SK-N-MC (cell line): Measurements from ENCODE around the gene CNNM2.
"Not testable (repeated sequence)": the region's sequence is repeated elsewhere in the genome, so short reads cannot be mapped to it uniquely, and the experiment has no call there.

ENCODE experiments used
- DNase-seq: peaks from one replicate; pipeline ENCODE4 v3.0.0-alpha.2; 2011; ENCODE audit warnings: low read depth, low spot score
- H3K27ac ChIP-seq: fragments of 200-600 bp; sonication (generic); 2 replicates; pipeline ENCODE4 v1.5.1; 2016; ENCODE audit warnings: mixed run types
- H3K36me3 ChIP-seq: fragments of 200-600 bp; sonication (generic); 2 replicates; pipeline ENCODE4 v1.6.1; 2017; ENCODE audit warnings: antibody characterized with exemption, low read length, mixed read lengths; ENCODE audit not compliant: insufficient read depth
- H3K4me3 ChIP-seq: fragments of 200-600 bp; sonication (generic); 2 replicates; pipeline ENCODE4 v1.5.1; 2016
- H3K9ac ChIP-seq: fragments of 200-600 bp; sonication (generic); 2 replicates; pipeline ENCODE4 v1.8.0; 2017; ENCODE audit warnings: mixed run types, mixed read lengths; ENCODE audit not compliant: insufficient read length
- H3K9me3 ChIP-seq: fragments of 200-600 bp; sonication (generic); 2 replicates; pipeline ENCODE4 v1.6.1; 2017; ENCODE audit warnings: low read depth, mild to moderate bottlenecking, antibody characterized with exemption, low read length, moderate library complexity, mixed read lengths
- EZH2 ChIP-seq: fragments of 200-600 bp; sonication (generic); IDR thresholded peaks from one replicate; pipeline ENCODE4 v1.6.1; 2017; ENCODE audit warnings: antibody characterized with exemption
- FOXP2 ChIP-seq: optimal IDR thresholded peaks from 2 replicates; pipeline ENCODE3; 2011; ENCODE audit warnings: mild to moderate bottlenecking, moderate library complexity; ENCODE audit not compliant: insufficient read depth; ENCODE audit errors: extremely low read length, control extremely low read depth
- POLR2AphosphoS5 ChIP-seq: IDR thresholded peaks from 2 replicates; pipeline ENCODE4 v1.6.1; 2012; ENCODE audit warnings: mild to moderate bottlenecking, low read depth, low read length, borderline replicate concordance

Gene CNNM2

DNA sequence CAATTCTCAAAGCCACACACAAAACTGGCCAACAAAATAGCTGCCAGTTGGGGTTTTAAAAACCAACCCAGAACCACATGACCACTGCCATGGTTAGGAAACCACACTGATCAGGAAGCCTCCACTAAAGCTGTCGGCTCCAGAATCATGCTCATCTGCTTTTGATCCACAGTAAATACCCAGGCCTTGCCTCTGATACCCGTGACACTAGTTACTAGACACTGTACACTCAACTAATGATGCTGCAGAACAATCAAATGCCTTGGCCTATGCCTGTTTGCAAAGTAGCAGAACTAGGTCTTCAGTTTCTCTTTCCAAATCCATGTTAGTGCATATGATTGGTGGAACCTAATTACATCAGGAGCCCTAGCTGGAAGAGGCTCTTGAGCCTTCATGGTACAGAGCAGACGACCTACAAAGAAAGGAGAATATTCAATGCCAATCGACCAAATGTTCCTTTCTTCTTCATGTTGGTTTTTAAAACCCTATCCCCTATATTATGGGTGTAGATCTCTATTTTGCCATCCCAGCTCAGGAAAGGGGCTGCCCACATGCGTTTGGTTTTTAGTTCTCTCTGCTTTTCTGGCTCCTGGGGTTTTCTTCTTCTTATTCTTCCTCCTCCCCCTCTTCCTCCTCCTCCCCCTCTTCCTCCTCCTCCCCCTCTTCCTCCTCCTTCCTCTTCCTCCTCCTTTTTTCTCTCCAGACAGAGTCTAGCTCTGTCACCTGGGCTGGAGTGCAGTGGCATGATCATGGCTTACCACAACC, 76.6 kb downstream of the CNNM2 start:
- Histone ChIP-seq H3K9ac (no peak overlapping the region), H3K27ac (no peak overlapping the region), H3K9me3 (no peaks in the 10 kb centered on the region), H3K4me3 (no peak overlapping the region), H3K36me3 (no peaks in the 10 kb centered on the region)
- no peak for TF ChIP-seq POLR2AphosphoS5
- no peak for TF ChIP-seq FOXP2
- TF ChIP-seq EZH2: no peak
- DNase-seq: no peak

DNA sequence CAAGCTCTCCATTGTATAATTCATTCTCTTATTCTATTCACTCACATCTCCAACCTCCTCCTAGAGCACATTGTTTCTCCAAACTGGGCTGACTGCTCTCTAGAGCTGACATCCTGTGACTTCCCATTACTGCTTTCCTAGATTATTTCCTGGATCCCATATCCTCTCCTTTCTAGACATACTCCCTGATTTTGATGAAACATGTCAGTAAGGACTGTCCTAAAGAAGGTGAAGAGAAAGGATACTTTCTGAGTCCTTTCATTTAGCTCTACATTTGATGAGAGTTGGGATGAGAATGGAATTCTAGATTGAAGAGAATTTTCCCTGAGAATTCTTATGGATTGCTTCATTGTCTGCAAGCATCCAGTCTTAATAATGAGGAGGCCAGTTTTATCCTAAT, 78.8 kb downstream of the CNNM2 start:
- H3K9ac ChIP-seq: no peak overlapping the region
- TF ChIP-seq POLR2AphosphoS5 (no peak), FOXP2 (no peak), EZH2 (no peak)
- DNase-seq: no peak
- H3K4me3 ChIP-seq: no peak overlapping the region
- no peaks in the 10 kb centered on the region for H3K36me3 ChIP-seq
- H3K27ac ChIP-seq: no peak overlapping the region
- H3K9me3 ChIP-seq: no peaks in the 10 kb centered on the region

DNA sequence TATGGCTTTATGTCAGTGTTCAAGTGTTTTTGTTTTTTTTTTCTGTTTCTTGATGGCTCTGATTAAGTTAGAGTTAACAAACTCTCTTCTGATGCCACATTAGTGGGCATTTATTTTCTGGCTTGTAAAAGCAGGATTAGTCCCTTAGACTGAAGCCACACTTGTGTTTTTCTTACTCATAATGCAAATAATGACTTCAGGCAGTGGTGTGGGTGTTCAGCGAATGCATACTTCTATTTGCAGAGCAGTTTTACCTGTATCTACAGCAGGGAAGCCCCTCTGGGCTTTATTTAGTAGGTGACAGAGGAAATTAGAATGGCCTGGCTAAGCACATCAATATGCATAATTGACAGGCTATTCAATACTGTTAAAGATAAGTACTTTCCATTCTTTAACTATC, 79.9 kb downstream of the CNNM2 start:
- no peak for DNase-seq
- no peaks in the 10 kb centered on the region for H3K9me3 ChIP-seq
- H3K27ac ChIP-seq: no peak overlapping the region
- no peak overlapping the region for H3K4me3 ChIP-seq
- TF ChIP-seq FOXP2 (no peak), EZH2 (no peak), POLR2AphosphoS5 (no peak)
- H3K9ac ChIP-seq: no peak overlapping the region
- H3K36me3 ChIP-seq: no peaks in the 10 kb centered on the region

DNA sequence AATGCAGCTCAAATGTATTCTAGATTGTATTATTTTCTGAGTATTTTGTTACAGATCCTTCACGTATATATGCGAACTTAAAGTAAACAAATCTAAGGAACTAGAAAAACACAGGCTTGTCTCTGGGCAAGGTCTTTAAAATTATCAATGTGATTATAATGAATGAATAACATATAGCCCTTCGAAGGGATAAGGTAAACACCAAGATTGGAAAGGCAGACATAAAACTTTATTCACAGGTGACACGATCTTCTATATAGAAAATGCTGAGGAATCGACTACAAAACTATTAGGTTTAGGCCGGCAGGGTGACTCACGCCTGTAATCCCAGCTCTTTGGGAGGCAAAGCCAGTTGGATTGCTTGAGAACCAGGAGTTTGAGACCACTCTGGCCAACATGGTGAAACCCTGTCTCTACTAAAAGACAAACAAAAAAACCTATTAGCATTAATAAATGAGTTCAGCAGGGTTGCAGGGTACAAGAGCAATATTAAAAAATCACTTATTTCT, 80.4 kb downstream of the CNNM2 start:
- DNase-seq: no peak
- H3K27ac ChIP-seq: no peak overlapping the region

DNA sequence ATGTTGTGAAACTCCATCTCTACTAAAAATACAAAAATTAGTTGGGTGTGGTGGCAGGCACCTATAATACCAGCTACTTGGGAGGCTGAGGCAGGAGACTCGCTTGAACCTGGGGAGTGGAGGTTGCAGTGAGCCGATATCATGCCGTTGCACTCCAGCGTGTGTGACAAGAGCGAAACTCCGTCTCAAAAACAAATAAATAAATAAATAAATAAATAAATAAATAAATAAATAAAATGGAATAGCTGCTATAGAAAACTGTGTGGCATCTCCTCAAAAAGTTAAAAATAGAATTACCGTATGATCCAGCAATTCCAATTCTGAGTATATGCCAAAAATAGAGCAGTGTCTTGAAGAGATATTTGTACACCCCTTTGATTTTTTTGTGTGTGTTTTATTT, 82.0 kb downstream of the CNNM2 start:
- H3K27ac ChIP-seq, H3K9ac ChIP-seq, DNase-seq, H3K9me3 ChIP-seq, H3K36me3 ChIP-seq, H3K4me3 ChIP-seq: not testable (repeated sequence)

More for the DNA sequence above, 80.4 kb downstream of the CNNM2 start:
- Histone ChIP-seq H3K9ac (no peak overlapping the region), H3K4me3 (no peak overlapping the region), H3K9me3 (no peaks in the 10 kb centered on the region), H3K36me3 (no peaks in the 10 kb centered on the region)
- TF ChIP-seq EZH2 (no peak), FOXP2 (no peak), POLR2AphosphoS5 (no peak)

DNA sequence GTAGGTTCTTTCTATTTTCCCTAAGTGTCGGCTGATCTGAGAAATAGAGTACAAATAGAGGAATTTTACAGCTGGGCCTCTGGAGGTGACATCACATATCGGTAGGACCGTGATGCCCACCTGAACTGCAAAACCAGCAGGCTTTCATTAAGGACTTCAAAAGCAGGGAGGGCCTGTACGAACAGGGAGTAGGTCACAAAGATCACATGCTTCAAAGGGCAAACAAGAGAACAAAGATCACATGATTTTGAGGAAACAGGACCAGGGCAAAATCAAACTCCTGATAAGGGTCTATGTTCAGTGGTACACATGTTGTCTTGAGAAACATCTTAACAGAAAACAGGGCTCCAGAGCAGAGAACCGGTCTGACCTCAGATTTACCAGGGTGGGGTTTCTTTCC, 88.9 kb downstream of the CNNM2 start:
- TF ChIP-seq EZH2: no peak
- no peak for TF ChIP-seq FOXP2
- TF ChIP-seq POLR2AphosphoS5: no peak
- Histone ChIP-seq H3K27ac (no peak overlapping the region), H3K4me3 (no peak overlapping the region), H3K9ac (no peak overlapping the region), H3K36me3 (no peaks in the 10 kb centered on the region), H3K9me3 (no peaks in the 10 kb centered on the region)
- no peak for DNase-seq

DNA sequence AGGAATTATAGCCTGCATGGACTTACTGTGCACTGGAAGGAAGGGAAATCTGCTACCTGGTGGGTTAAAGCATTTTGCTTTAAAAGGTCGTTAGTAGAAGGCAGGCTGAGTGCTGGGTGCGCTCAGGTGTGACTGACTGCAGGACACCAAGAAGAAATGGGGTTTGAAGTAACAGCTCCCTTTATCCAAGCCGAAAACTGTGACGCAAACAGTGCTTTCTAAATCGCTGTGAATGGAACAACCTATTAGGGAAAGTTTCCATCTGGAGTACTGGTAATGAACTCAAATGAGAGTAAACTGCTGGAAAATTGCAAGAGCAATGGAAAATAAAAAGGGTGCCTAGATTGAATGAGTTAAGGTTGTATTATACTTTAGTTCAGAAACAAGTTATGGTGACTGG, 95.3 kb downstream of the CNNM2 start:
- H3K36me3 ChIP-seq: no peaks in the 10 kb centered on the region
- H3K4me3 ChIP-seq: no peak overlapping the region
- H3K9me3 ChIP-seq: no peaks in the 10 kb centered on the region
- DNase-seq: no peak
- TF ChIP-seq EZH2: no peak
- no peak for TF ChIP-seq FOXP2
- TF ChIP-seq POLR2AphosphoS5: no peak
- no peak overlapping the region for H3K9ac ChIP-seq
- no peak overlapping the region for H3K27ac ChIP-seq

DNA sequence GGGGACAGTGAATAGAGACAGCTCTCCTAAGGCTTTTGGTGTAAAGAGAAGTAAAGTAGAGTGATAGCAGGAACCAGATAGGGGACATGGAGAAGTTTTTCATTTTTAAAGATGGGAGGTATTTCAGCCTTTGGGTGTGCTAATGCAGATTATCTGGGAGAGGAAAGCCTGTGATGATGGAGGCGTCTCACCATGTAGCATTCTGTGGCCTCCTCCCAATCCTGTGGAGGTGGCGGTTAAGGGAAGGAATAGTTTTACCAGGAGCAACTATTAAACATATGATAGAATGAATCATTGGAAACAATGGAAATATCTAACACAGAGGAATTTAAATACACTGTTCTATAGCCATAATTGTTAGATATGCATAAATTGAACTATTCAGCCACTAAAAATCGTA, 101.3 kb downstream of the CNNM2 start:
- TF ChIP-seq FOXP2 (no peak), POLR2AphosphoS5 (no peak), EZH2 (no peak)
- DNase-seq: no peak
- Histone ChIP-seq H3K9ac (no peak overlapping the region), H3K36me3 (no peaks in the 10 kb centered on the region), H3K27ac (no peak overlapping the region), H3K9me3 (no peaks in the 10 kb centered on the region), H3K4me3 (no peak overlapping the region)
